T-helper 2 cell treated with Interferon-gamma antibody and Interleukin-4, amounts not matched to agents 5 μg/mL and 100 μg/mL, for 36 hours (primary cell): ENCODE data around the gene RNF144A.

ENCODE experiments used
- DNase-seq: peaks from one replicate; pipeline ENCODE4 v3.0.0; 2021; ENCODE audit warnings: low spot score
- H3K27ac Mint-ChIP-seq: one replicate; pipeline ENCODE4 v1.8.0; 2021; ENCODE audit warnings: mild to moderate bottlenecking, mixed read lengths
- H3K27me3 Mint-ChIP-seq: one replicate; pipeline ENCODE4 v1.8.0; 2021; ENCODE audit warnings: low read depth, mixed read lengths
- H3K36me3 Mint-ChIP-seq: one replicate; pipeline ENCODE4 v1.8.0; 2021; ENCODE audit warnings: low read depth, mixed read lengths
- H3K4me1 Mint-ChIP-seq: one replicate; pipeline ENCODE4 v1.8.0; 2021; ENCODE audit warnings: low read depth, mixed read lengths
- H3K4me3 Mint-ChIP-seq: one replicate; pipeline ENCODE4 v1.8.0; 2022; ENCODE audit warnings: mild to moderate bottlenecking, moderate library complexity, mixed read lengths
- H3K9me3 Mint-ChIP-seq: one replicate; pipeline ENCODE4 v1.8.0; 2021; ENCODE audit warnings: mixed read lengths

Gene RNF144A

DNA sequence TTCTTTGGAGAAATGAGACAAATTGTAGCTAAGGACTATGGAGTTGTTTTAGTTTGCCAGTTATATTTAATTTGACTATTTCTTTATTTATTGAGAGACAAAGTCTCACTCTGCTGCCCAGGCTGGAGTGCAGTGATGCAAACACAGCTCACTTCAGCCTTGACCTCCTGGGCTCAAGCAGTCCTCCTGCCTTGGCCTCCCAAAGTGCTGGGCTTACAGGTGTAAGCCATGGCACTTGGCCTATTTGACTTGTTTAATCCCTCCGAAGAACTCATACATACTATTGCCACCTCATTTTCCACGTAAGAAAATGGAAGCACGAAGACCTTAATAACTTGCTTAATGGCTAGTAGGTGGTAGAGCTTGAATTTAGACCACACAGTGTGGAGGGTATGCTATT lies 988 bp upstream of the RNF144A start:
- peaks cover 16% of the 10 kb centered on the region for H3K9me3 Mint-ChIP-seq
- peaks cover 55% of the 10 kb centered on the region for H3K36me3 Mint-ChIP-seq
- no peak overlapping the region for H3K27ac Mint-ChIP-seq
- peaks cover 53% of the 10 kb centered on the region for H3K4me1 Mint-ChIP-seq
- no peak for DNase-seq
- H3K4me3 Mint-ChIP-seq = peak overlapping the region; percentile 69
- H3K27me3 Mint-ChIP-seq = peaks cover 2% of the 10 kb centered on the region

- Mint-ChIP-seq H3K9me3 (peaks cover 12% of the 10 kb centered on the region), H3K27ac (peak overlapping the region; percentile 60), H3K4me1 (peaks cover 55% of the 10 kb centered on the region), H3K27me3 (peaks cover 2% of the 10 kb centered on the region), H3K4me3 (peak overlapping the region; percentile 69), H3K36me3 (peaks cover 52% of the 10 kb centered on the region)
- DNase-seq = no peak
These were observed 509 bp upstream of the RNF144A start for GRCh38 chr2:6916736-6917070.

GRCh38 chr2:6917761-6918421 lies 679 bp downstream of the RNF144A start:
- peaks cover 45% of the 10 kb centered on the region for H3K36me3 Mint-ChIP-seq
- peaks cover 6% of the 10 kb centered on the region for H3K9me3 Mint-ChIP-seq
- DNase-seq = no peak
- peak overlapping the region; percentile 84 for H3K4me3 Mint-ChIP-seq
- peaks cover 2% of the 10 kb centered on the region for H3K27me3 Mint-ChIP-seq
- peaks cover 55% of the 10 kb centered on the region for H3K4me1 Mint-ChIP-seq
- peak overlapping the region; percentile 45 for H3K27ac Mint-ChIP-seq

DNA sequence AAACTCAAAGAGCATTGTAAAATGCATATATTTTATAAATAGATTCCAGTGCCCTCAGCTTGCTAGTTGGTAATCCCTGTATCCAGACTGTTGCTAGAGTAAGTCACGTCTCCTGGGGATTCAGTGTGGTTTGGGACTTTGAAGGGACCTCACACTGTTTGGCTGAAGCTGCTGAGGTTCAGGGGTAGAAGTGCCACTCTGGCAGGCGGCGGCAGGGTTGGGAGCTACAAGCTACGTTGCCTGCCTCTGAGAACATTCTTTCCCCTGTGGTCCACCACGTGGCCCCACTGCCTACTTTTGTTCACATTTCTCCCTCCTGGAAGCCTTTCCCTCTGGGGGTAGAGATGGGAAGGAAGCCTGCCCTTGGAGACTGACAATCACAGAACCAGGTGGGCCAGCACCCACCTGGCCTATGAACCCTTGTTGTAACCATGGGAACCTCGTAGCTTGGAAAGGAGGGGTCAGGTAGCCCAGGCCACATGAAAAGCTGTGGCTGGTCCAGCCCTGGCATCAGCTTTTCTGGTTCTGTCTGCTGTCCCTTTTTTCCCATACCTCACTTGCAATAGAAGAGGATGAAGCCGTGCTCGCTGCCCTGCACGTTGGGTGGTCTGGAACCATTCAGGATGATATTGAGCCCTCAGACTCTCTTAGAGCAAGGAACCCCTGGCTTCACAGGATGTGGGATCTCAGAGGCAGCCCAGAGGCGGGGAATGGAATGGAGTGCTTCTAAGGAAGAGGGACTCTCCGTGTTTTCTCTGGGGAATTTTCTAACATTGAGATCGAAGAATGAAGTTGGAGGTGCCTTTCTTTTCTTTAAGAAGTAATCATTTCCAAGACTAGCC lies 2.9 kb downstream of the RNF144A start:
- DNase-seq = no peak
- H3K4me3 Mint-ChIP-seq = no peak overlapping the region
- peaks cover 5% of the 10 kb centered on the region for H3K9me3 Mint-ChIP-seq
- no peaks in the 10 kb centered on the region for H3K27me3 Mint-ChIP-seq
- peaks cover 47% of the 10 kb centered on the region for H3K36me3 Mint-ChIP-seq
- peaks cover 43% of the 10 kb centered on the region for H3K4me1 Mint-ChIP-seq
- no peak overlapping the region for H3K27ac Mint-ChIP-seq

DNA sequence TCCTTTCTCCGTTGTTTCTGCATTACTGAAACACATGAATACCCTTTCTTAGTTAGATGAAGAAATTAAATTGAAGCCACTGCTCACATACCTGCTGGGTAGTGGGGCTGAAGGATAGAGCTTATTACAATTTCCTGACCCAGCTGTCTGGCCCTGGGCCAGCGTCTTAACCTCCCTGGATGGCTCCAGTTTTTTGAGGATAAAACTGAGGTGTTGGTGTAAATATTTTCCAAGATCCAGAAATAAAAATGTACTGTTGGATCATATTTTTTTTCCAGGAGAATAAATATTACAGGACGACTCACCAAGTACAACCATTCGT lies 3.5 kb downstream of the RNF144A start:
- Mint-ChIP-seq H3K36me3 (peaks cover 50% of the 10 kb centered on the region), H3K27me3 (no peaks in the 10 kb centered on the region), H3K9me3 (peaks cover 5% of the 10 kb centered on the region), H3K4me1 (peaks cover 42% of the 10 kb centered on the region), H3K4me3 (no peak overlapping the region), H3K27ac (no peak overlapping the region)
- no peak for DNase-seq

DNA sequence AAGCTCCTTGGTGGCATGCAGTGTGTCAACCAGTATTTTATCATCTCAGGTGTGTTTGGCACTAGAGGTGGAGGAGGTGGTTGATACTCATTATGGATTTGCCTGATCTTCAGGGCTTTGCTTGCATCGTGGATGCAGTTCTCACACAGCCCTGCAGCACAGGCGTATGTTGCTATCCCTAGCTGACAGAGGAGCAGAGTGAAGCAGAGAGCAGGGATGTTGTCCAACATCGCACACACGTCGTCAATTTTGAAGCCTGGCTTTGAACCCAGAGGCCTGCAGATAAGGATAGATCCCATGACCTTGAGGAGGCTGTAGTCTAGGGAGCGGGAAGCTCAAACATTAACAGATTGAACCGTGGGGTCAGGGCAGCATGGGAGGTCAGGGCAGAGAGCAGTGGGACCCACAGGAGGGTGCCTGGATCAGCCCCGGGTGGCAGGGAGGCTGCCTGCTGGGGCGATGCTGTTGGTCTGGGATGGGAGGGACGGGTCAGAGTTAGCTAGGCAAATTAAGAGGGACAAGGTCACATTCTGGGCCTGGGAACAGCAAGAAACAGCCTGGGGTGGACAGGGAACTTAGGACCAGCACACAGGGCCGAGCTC lies 4.2 kb downstream of the RNF144A start:
- no peak for DNase-seq
- no peaks in the 10 kb centered on the region for H3K27me3 Mint-ChIP-seq
- no peak overlapping the region for H3K4me3 Mint-ChIP-seq
- peaks cover 38% of the 10 kb centered on the region for H3K4me1 Mint-ChIP-seq
- H3K9me3 Mint-ChIP-seq = peaks cover 9% of the 10 kb centered on the region
- no peak overlapping the region for H3K27ac Mint-ChIP-seq
- peaks cover 55% of the 10 kb centered on the region for H3K36me3 Mint-ChIP-seq

- peaks cover 35% of the 10 kb centered on the region for H3K4me1 Mint-ChIP-seq
These were observed 5.0 kb downstream of the RNF144A start for GRCh38 chr2:6922201-6922656.

DNA sequence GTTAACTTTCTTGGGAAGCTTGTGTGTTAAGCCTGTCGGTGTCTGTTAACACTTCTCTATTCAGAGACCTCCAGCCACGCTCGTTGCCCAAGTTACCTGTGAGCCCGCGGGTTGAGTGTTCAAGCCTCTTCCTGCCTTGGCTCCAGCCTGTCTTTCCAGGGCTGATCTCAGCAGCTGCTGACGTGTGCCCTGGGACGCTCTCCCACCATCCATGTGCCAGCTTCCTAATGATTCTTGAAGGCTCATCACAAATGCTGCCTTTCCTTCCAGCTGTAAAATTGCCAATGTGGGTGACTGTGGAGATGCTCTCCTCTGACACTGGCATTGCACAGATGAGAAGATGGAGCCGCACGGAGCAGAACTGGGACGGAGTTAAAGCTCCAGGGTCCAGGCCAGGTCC lies 6.1 kb downstream of the RNF144A start:
- H3K4me3 Mint-ChIP-seq = no peak overlapping the region
- H3K4me1 Mint-ChIP-seq = peaks cover 39% of the 10 kb centered on the region
- no peak overlapping the region for H3K27ac Mint-ChIP-seq
- peaks cover 22% of the 10 kb centered on the region for H3K9me3 Mint-ChIP-seq
- H3K27me3 Mint-ChIP-seq = no peaks in the 10 kb centered on the region
- peaks cover 73% of the 10 kb centered on the region for H3K36me3 Mint-ChIP-seq
- no peak for DNase-seq

More at GRCh38 chr2:6922201-6922656, 5.0 kb downstream of the RNF144A start:
- DNase-seq = no peak
- peaks cover 63% of the 10 kb centered on the region for H3K36me3 Mint-ChIP-seq
- H3K27ac Mint-ChIP-seq = no peak overlapping the region
- no peaks in the 10 kb centered on the region for H3K27me3 Mint-ChIP-seq
- no peak overlapping the region for H3K4me3 Mint-ChIP-seq
- peaks cover 17% of the 10 kb centered on the region for H3K9me3 Mint-ChIP-seq

- peaks cover 76% of the 10 kb centered on the region for H3K36me3 Mint-ChIP-seq
- peaks cover 42% of the 10 kb centered on the region for H3K4me1 Mint-ChIP-seq
- no peak overlapping the region for H3K4me3 Mint-ChIP-seq
- DNase-seq = no peak
- no peak overlapping the region for H3K27ac Mint-ChIP-seq
- H3K27me3 Mint-ChIP-seq = no peaks in the 10 kb centered on the region
- H3K9me3 Mint-ChIP-seq = peaks cover 24% of the 10 kb centered on the region
These were observed 7.1 kb downstream of the RNF144A start for GRCh38 chr2:6924101-6924923.

DNA sequence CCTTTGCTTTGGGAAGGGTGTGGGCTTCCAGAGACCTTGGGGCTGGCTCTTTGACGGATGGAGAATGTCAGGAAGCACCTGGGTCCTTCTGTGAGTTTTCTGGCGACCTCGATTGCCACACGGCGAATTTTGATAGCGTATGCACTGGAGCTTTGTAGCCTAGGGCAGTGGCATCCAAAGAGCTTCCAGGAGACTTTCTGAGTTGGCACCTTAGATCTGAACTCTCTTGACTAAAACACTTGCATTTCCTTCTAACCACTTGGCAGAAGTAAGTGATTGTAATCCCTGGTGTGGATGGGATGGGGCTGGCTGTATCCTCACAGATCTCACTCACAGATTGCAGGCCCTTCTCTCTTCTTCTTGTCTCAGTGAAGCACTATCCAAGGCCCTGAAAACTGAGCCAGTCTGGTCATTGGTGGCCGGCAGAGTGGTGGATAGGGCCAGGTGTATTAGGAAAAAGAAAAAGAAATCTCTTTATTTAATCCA lies 7.8 kb downstream of the RNF144A start:
- H3K4me3 Mint-ChIP-seq = no peak overlapping the region
- no peaks in the 10 kb centered on the region for H3K27me3 Mint-ChIP-seq
- H3K4me1 Mint-ChIP-seq = peaks cover 43% of the 10 kb centered on the region
- no peak overlapping the region for H3K27ac Mint-ChIP-seq
- peaks cover 24% of the 10 kb centered on the region for H3K9me3 Mint-ChIP-seq
- H3K36me3 Mint-ChIP-seq = peaks cover 73% of the 10 kb centered on the region
- DNase-seq = no peak

DNA sequence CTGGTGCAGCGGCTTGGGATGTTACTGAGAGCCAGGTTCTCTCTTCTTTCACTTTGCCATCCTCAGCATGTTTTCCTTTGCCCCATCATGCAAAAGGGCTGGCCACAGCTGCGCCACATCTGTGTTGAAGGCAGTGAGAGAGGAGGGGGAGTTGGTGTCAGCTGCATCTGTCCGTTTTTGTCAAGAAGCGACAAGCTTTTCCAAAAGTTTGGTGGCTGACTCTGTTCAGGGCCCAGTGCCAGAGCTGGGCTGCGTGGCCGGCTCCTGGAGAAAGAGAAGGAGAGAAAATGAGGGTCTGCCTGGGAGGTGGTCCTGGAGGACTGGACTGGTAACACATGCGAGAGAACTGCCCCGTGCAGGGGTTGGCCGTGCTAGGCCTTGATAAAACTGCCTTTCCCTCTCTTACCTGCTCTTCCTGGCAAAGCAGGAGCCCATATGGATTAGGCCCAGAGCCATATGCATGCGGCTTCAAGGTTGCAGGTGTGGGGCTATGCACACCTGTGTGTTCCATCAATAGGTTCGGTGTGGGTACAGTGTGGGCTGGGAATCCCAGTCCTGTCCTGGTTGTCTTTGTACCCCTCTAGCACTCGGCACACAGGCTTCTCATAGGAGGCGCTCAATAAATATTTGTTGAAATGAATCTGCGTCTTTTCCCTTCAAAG lies 9.0 kb downstream of the RNF144A start:
- Mint-ChIP-seq H3K4me1 (peaks cover 38% of the 10 kb centered on the region), H3K27me3 (no peaks in the 10 kb centered on the region), H3K36me3 (peaks cover 66% of the 10 kb centered on the region), H3K27ac (no peak overlapping the region), H3K9me3 (peaks cover 24% of the 10 kb centered on the region), H3K4me3 (no peak overlapping the region)
- no peak for DNase-seq

- peaks cover 32% of the 10 kb centered on the region for H3K9me3 Mint-ChIP-seq
- no peak overlapping the region for H3K27ac Mint-ChIP-seq
- no peak overlapping the region for H3K4me3 Mint-ChIP-seq
- no peak for DNase-seq
- peaks cover 71% of the 10 kb centered on the region for H3K36me3 Mint-ChIP-seq
- H3K27me3 Mint-ChIP-seq = no peaks in the 10 kb centered on the region
- H3K4me1 Mint-ChIP-seq = peaks cover 32% of the 10 kb centered on the region
These were observed 10.0 kb downstream of the RNF144A start for GRCh38 chr2:6927186-6927585.

- peaks cover 30% of the 10 kb centered on the region for H3K4me1 Mint-ChIP-seq
- DNase-seq = no peak
- no peak overlapping the region for H3K27ac Mint-ChIP-seq
- peaks cover 72% of the 10 kb centered on the region for H3K36me3 Mint-ChIP-seq
- H3K27me3 Mint-ChIP-seq = no peaks in the 10 kb centered on the region
- peaks cover 34% of the 10 kb centered on the region for H3K9me3 Mint-ChIP-seq
- no peak overlapping the region for H3K4me3 Mint-ChIP-seq
These were observed 10.5 kb downstream of the RNF144A start for GRCh38 chr2:6927753-6928152.
